ENCODE measurements around the gene MGST2.

- TF ChIP-seq CTCF (optimal IDR thresholded peaks at IDR 0.05 in 1 of 3, IDR thresholded peaks at IDR 0.05 in 1 of 3, conservative IDR thresholded peaks at IDR 0.05 in 1 of 3; ENCODE audit: extremely low read depth in 1 of 3, insufficient read depth in 2 of 3, low read length in 3 of 3) (no peak), EZH2 (IDR thresholded peaks at IDR 0.05; ENCODE audit: low read length) (no peak)
Observed at GRCh38 chr4:139743027-139743426, 77.4 kb downstream of the MGST2 start.

Measured in keratinocyte (primary cell).